ENCODE data around the gene RPUSD3.
"Not testable (repeated sequence)": the region's sequence is repeated elsewhere in the genome, so short reads cannot be mapped to it uniquely, and the experiment has no call there.

Gene RPUSD3, protein sequence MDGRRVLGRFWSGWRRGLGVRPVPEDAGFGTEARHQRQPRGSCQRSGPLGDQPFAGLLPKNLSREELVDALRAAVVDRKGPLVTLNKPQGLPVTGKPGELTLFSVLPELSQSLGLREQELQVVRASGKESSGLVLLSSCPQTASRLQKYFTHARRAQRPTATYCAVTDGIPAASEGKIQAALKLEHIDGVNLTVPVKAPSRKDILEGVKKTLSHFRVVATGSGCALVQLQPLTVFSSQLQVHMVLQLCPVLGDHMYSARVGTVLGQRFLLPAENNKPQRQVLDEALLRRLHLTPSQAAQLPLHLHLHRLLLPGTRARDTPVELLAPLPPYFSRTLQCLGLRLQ

DNA sequence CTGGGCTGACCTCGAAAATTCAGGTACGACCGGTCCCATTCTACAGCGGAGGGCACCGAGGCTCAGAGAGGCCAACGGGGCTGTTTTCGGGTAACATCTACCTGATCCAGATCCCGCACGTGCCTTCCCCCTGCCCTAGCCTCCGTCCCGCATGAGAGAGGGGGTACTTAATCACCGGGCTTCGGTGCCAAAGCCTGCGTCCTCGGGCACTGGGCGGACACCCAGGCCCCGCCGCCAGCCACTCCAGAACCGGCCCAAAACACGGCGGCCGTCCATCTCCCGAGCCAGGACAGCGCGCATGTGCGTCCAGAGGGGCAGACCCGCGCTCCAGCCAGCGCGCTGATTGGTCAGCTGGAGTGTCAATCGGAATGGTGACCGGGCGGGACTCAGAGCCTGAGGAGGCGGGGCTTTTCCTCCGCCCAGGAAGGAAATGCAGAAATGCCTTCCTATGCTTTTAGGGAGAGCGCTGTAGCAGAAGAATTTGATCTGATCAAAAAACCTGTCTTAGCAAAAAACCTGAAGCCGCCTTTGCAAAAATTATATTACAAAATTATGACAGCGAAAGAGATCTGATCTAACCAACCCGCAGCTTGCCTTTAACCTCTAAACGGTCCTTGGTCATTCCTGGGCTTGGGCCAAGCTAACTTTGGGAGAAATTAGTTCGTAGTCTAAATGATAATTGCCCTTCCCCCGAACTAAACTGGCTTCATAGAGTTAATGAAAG is at the start of gene RPUSD3:
Gene RPUSD3 (minus strand): TSS at position 294 of the 724 bp plus-strand sequence. CDS start 18 bp downstream, at position 276.
- DNase-seq (ENCODE audit: low read depth, low spot score), result peak; percentile 88

DNA sequence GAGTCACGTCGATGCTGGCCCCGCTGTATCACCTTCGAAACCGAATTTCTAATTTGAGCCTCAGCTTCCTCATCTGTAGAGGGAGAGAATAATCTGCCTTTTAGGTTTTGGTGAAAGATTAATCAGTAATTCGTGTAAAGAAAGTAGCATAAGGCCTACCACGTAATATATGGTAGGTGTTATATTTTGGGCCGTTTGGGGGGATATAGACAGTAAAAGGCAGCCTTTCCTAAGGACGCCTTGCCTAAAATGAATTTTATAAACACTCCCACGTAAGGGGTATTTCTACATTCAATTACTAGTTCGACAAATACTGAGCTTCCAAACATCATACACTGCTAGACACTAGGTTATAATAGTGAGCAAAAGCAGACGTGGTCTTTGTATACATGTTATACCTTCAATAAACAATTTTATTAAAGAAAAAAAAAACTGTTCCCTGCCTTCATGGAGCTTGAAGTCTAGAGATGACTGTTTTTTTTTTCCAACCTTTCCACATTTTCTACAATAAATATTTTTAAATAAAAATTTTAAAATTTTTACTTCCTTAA is 47.3 kb upstream of the RPUSD3 start:
- DNase-seq (ENCODE audit: low read depth, low spot score), result no peak

- DNase-seq (ENCODE audit: low read depth, low spot score), result peak; percentile 73
Observed at GRCh38 chr3:9890249-9891071, 46.7 kb upstream of the RPUSD3 start, which contains the start of gene JAGN1. JAGN1 (plus strand) TSS chr3:9890610; CDS start chr3:9890723, 113 bp downstream.

GRCh38 chr3:9889405-9889804 is 45.6 kb upstream of the RPUSD3 start:
- no peak for DNase-seq (ENCODE audit: low read depth, low spot score)

DNA sequence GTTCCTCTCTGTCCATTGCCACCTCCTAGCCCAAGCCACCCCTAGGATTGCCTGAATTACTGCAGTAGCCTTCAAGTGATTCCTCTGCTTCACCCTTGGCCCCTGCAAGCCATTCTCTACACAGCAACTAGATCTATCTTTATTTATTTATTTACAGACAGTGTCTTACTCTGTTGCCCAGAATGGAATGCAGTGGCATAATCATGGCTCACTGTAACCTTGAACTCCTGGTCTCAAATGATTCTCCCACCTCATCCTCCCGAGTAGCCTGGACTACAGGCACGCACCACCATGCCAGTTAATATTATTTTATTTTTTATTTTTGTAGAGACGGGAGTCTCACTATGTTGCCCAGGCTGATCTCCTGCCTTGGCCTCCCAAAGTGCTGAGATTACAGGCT is 44.7 kb upstream of the RPUSD3 start:
- DNase-seq (ENCODE audit: low read depth, low spot score), result no peak

DNA sequence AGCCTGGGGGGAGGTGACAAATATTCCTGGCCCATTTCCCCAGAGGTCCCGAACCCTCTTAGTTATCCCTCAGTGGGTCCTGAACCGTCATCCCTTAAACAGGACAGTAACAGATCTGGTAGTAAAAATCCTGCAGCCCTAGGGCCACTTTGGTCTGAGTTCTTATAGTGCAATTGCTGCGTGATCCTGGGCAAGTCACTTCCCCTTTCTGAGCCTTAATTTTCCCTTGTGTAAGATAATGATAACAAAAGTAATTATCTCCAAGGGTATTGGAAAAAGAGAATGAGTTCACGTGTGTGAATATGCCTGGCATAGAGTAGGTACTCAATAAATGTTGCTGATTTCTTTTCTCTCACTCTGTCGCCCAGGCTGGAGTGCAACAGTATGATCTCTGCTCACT is 43.7 kb upstream of the RPUSD3 start:
- no peak for DNase-seq (ENCODE audit: low read depth, low spot score)

DNA sequence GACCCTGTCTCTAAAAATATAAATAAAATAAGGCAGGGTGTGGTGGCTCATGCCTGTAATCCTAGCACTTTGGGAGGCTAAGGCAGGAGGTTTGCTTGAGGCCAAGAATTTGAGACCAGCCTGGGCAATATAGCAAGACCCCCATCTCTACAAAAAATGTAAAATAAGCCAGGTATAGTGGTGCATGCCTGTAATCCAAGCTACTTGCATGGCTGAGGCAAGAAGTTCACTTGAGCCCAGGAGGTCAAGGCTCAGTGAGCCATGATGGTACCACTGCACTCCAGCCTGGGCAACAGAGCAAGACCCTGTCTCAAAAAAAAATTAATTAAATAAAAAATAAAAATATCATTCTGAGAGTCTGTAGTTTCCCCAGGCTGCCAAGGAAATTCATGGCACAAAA is 42.5 kb upstream of the RPUSD3 start:
- no peak for DNase-seq (ENCODE audit: low read depth, low spot score)

DNA sequence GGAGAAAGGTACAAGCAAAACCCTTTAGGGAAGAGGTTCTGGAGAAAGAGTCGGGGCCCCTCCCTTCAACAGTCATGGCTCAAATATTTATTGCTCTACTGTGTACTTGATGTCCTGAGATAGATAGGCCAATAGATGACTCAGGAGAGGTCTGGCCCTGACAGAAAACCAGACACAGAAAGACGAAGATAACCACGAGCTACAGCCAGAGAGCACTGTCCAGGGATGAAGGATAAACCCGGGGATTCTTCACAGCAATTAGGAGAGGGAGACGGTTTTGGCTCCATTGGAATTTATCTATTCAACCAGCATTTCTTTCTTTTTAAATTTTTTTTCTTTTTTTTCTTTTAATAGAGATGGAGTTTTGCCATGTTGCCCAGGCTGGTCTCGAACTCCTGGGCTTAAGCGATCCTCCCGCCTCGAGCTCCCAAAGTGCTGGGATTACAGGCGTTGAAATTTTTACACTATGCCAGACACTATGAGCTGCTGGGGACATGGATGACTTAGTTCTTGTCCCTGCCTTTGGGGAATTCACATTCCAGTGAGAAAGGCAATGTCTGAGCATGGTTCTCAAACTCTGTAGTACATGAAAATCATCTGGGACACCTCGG is 40.9 kb upstream of the RPUSD3 start:
- DNase-seq (ENCODE audit: low read depth, low spot score), result no peak

DNA sequence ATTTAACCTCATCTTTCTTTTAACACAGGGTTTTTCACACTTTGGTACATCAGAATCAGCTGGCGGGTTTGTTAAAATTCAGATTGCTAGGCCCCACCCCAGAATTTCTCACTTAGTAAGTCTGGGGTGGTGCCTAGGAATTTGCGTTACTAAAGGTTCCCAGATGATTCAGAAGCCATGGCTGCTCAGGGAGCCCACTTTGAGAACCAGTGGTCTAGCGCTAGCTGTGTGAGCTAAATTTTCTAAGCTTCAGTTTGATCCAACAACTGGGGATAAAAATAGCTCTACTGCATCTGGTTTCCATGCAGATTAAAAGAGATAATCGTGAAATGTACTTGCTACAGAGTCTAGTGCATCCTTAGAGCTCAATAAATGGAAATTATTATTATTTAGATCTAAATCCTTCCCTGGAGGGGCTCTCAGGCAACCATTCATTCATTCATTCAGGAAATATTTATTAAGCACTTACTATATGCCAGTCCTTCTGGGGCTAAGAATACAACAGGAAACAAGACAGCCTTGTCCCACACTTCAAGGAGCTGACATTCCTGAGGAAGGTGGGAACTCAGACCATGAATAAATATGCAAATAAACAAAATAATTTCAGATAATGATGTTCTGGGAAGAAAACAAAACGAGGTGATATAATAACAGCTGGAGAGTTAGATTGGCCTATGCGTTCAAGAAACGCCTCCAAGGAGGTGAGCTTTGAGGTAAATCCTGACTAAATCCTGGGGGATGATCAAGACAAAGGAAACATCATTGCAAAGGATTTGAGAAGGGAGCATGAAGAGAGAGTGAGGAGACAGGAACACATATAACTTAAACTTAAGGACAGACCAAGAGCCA is 40.1 kb upstream of the RPUSD3 start:
- no peak for DNase-seq (ENCODE audit: low read depth, low spot score)

DNA sequence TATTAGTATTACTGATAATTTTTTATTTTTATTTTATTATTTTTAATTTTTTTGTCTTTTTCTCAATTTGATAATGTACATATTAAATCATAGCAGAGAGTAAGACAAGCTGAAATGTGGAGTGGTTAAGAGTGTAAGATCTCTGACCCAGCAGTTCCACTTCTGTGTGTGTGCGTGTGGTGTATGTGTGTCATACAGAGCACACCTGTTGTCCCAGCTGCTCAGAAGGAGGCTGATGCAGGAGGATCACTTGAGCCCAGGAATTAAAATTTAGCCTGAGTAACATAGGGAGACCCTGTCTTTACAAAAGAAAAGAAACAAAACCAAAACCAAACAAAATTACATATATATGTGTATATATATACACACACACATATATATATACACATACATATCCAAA is 37.6 kb upstream of the RPUSD3 start:
- DNase-seq (ENCODE audit: low read depth, low spot score), result no peak

DNA sequence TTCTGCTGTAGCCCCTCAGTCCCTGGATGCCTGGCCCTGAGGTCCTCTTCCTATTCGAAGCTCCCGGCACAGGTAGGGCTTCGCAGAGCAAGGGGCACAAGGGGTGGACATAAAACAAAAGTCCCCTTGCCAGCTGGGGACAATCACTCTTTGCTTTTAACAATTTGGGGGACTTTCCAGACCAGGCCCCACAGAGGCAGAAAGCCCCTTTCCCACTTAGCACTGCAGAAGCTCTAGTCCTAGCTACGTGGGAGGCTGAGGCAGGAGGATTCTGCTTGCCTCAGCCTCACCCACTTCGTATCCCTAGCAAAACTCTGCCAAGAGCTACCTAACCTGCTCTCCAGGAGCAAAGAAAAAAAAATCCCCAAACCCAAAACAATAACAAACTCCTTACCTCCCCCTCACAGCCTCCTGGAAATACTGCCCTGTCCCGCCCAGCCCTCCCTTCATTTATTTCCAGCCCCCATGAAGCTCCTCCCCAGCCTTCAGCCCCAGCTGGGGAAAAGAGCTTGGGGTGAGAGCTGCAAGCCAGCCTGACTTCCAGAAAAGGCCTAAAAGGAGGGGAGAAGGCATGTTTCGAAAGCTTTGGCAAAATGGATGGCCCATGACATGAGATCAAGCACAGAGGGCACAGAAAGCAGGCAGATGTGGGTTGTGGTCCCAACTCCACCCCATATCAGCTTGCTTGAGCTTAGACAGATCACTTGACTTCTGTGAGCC is 36.2 kb upstream of the RPUSD3 start, which contains the start of gene CIDEC:
Gene CIDEC (minus strand): TSS at position 424 of the 720 bp plus-strand sequence. CDS start 1,767 bp downstream, outside the sequence.
- no peak for DNase-seq (ENCODE audit: low read depth, low spot score)

DNA sequence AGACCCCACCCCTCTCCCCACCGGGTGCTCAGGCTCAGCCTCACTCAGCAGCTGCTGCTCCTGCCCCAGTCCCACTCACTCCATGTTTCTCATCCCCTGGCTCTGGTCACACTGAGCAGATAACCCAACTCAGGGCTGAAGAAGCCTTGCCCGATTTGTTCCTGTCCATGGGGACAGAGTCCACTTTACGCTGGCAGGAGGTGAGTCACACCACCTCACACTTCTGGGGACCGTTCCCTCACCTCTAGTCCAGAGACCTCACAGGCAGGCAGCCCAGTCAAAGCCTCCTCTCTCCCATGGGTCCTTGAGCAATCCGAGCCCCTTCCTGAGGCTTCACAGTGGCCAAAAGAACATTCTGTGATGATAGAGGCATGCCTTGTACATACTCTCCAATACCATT is 34.9 kb upstream of the RPUSD3 start:
- DNase-seq (ENCODE audit: low read depth, low spot score), result no peak

GRCh38 chr3:9876991-9877390 is 33.2 kb upstream of the RPUSD3 start:
- DNase-seq (ENCODE audit: low read depth, low spot score), result no peak

- DNase-seq (ENCODE audit: low read depth, low spot score), result not testable (repeated sequence)
Observed at GRCh38 chr3:9876255-9876654, 32.4 kb upstream of the RPUSD3 start.

- DNase-seq (ENCODE audit: low read depth, low spot score), result no peak
Observed at GRCh38 chr3:9875448-9875847, 31.6 kb upstream of the RPUSD3 start.

GRCh38 chr3:9872067-9872466 is 28.3 kb upstream of the RPUSD3 start:
- not testable (repeated sequence) for DNase-seq (ENCODE audit: low read depth, low spot score)

- DNase-seq (ENCODE audit: low read depth, low spot score), result no peak
Observed at GRCh38 chr3:9870978-9871377, 27.2 kb upstream of the RPUSD3 start.

GRCh38 chr3:9869955-9870354 is 26.1 kb upstream of the RPUSD3 start:
- no peak for DNase-seq (ENCODE audit: low read depth, low spot score)

DNA sequence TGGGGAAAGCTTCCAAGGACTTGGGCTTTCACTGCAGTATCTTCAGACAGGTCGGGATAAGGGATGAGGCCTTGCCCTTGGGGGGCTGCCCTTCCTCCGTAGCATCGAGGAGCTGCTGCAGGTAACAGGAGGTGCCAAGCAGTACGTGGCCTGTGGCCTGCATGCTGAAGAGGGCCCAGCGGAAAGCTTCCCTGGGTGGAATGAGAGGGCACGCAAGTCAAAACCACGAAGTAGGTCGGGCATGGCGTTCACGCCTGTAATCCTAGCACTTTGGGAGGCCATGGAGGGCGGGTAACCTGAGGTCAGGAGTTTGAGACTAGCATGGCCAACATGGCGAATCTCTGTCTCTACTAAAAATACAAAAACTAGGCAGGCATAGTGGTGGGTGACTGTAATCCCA is 23.3 kb upstream of the RPUSD3 start:
- no peak for DNase-seq (ENCODE audit: low read depth, low spot score)

DNA sequence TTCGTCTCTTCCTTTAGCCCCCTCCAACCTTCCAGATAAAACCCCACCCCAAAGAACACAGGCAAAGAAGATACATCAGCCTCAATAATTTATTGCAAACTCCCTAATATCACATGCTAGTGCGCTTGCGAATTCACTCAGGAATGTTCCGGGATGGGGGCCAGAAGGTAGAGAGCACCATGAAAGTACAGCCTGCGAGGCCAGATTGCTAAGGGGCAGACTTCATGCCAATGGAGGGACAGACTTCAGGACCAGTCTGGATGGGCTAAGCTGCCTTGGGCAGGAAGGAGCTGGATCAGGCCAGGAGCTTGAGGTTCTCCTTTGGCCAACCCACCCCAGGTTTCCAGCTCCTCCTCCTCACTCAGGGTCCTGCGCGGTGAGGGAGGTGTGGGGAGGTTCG is 22.8 kb upstream of the RPUSD3 start:
- DNase-seq (ENCODE audit: low read depth, low spot score), result no peak

Measured in brain pericyte (primary cell).